NB4 (cell line): ENCODE data around the gene COX4I1.

Source experiments
- CTCF ChIP-seq: IDR thresholded peaks from one replicate; pipeline ENCODE4 v1.5.1; 2012; ENCODE audit warnings: low read depth, low read length
- MAX ChIP-seq: IDR thresholded peaks from 2 replicates; pipeline ENCODE4 v1.6.1; 2011; ENCODE audit warnings: low read depth, low read length
- MYC ChIP-seq: IDR thresholded peaks from 2 replicates; pipeline ENCODE4 v1.6.1; 2011; ENCODE audit warnings: low read depth, low read length
- POLR2A ChIP-seq: IDR thresholded peaks from 2 replicates; pipeline ENCODE4 v1.6.1; 2011; ENCODE audit warnings: mild to moderate bottlenecking; ENCODE audit not compliant: insufficient read length; ENCODE audit errors: extremely low read depth

- TF ChIP-seq POLR2A: no peak
- no peak for TF ChIP-seq CTCF
- TF ChIP-seq MYC: no peak
- no peak for TF ChIP-seq MAX
Observed at GRCh38 chr16:85774136-85774535, 25.4 kb upstream of the COX4I1 start.
